Fibroblast of lung (primary cell): ENCODE results near the gene SPANXN3.

Experiments
- CTCF ChIP-seq, 2 donors: IDR thresholded peaks in 1 of 2; conservative IDR thresholded peaks in 1 of 2; 1 replicate in 1 of 2; 2 replicates in 1 of 2; pipeline ENCODE4 v1.5.1; 2011 to 2012; ENCODE audit warnings: low read length in 2 of 2, control low read depth in 1 of 2, inconsistent platforms in 1 of 2, low read depth in 1 of 2, mild to moderate bottlenecking in 1 of 2
- EZH2 ChIP-seq: IDR thresholded peaks from 2 replicates; pipeline ENCODE4 v1.5.1; 2012; ENCODE audit warnings: low read length, control low read depth, mild to moderate bottlenecking; ENCODE audit errors: missing control alignments

DNA sequence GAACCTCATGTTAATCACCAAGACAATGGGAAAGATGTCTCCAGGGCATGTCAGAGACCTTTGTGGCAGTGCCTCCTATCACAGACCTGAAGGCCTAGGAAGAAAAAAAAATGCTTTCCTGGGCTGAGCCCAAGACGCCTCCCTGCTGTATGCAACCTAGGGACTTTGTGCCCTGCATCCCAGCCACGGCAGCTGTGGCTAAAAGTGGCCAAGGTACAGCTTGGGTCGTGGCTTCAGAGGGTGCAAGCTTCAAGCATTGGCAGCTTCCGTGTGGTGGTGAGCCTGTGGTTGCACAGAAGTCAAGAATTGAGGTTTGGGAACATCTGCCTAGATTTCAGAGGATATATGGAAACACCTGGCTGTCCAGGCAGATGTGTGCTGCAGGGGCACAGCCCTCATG, 40.5 kb downstream of the SPANXN3 start:
- TF ChIP-seq CTCF (conservative IDR thresholded peaks at IDR 0.05 in 1 of 2, IDR thresholded peaks at IDR 0.05 in 1 of 2; ENCODE audit: low read depth in 1 of 2, low read length in 2 of 2) (no peak), EZH2 (no peak)
